ENCODE data around the gene ARHGEF33.

ARHGEF33 gene

GRCh38 chr2:38909872-38910271 is 20.2 kb downstream of the ARHGEF33 start:
- no peak for TF ChIP-seq CTCF (IDR thresholded peaks at IDR 0.05; ENCODE audit: insufficient read depth, low read length, poor library complexity, severe bottlenecking)
- no peak for TF ChIP-seq EZH2phosphoT487 (conservative IDR thresholded peaks at IDR 0.05; ENCODE audit: low read length)
- Histone ChIP-seq H2AFZ (ENCODE audit: low read depth, low read length, severe bottlenecking) (no peak overlapping the region), H3K9ac (ENCODE audit: low read length) (no peak overlapping the region), H3K4me3 (ENCODE audit: insufficient read depth, low read length, poor library complexity, severe bottlenecking) (no peak overlapping the region), H3K27ac (ENCODE audit: low read depth, low read length) (no peak overlapping the region), H3K27me3 (ENCODE audit: low read length) (no peaks in the 10 kb centered on the region), H3K36me3 (ENCODE audit: low read length) (no peaks in the 10 kb centered on the region), H3K4me2 (ENCODE audit: low read depth, low read length, poor library complexity, severe bottlenecking) (no peak overlapping the region), H3K9me2 (replicated peaks; ENCODE audit: insufficient read depth, low read length) (no peaks in the 10 kb centered on the region), H3F3A (ENCODE audit: insufficient read depth) (no peaks in the 10 kb centered on the region), H4K20me1 (ENCODE audit: low read depth, low read length) (no peaks in the 10 kb centered on the region), H3K79me2 (ENCODE audit: insufficient read depth, low read length) (no peaks in the 10 kb centered on the region), H3K9me3 (ENCODE audit: insufficient read depth, low read length) (no peaks in the 10 kb centered on the region)

GRCh38 chr2:38911191-38911590 is 21.5 kb downstream of the ARHGEF33 start:
- Histone ChIP-seq H3K36me3 (ENCODE audit: low read length) (no peaks in the 10 kb centered on the region), H3K9ac (ENCODE audit: low read length) (no peak overlapping the region), H3K9me3 (ENCODE audit: insufficient read depth, low read length) (no peaks in the 10 kb centered on the region), H3K27me3 (ENCODE audit: low read length) (no peaks in the 10 kb centered on the region), H3K79me2 (ENCODE audit: insufficient read depth, low read length) (no peaks in the 10 kb centered on the region), H2AFZ (ENCODE audit: low read depth, low read length, severe bottlenecking) (no peak overlapping the region), H3K4me3 (ENCODE audit: insufficient read depth, low read length, poor library complexity, severe bottlenecking) (no peak overlapping the region), H3K9me2 (replicated peaks; ENCODE audit: insufficient read depth, low read length) (no peaks in the 10 kb centered on the region), H3F3A (ENCODE audit: insufficient read depth) (no peaks in the 10 kb centered on the region), H4K20me1 (ENCODE audit: low read depth, low read length) (no peaks in the 10 kb centered on the region), H3K27ac (ENCODE audit: low read depth, low read length) (no peak overlapping the region), H3K4me2 (ENCODE audit: low read depth, low read length, poor library complexity, severe bottlenecking) (no peak overlapping the region)
- TF ChIP-seq CTCF (IDR thresholded peaks at IDR 0.05; ENCODE audit: insufficient read depth, low read length, poor library complexity, severe bottlenecking): no peak
- no peak for TF ChIP-seq EZH2phosphoT487 (conservative IDR thresholded peaks at IDR 0.05; ENCODE audit: low read length)

- no peak for TF ChIP-seq EZH2phosphoT487 (conservative IDR thresholded peaks at IDR 0.05; ENCODE audit: low read length)
- TF ChIP-seq CTCF (IDR thresholded peaks at IDR 0.05; ENCODE audit: insufficient read depth, low read length, poor library complexity, severe bottlenecking): no peak
- Histone ChIP-seq H3F3A (ENCODE audit: insufficient read depth) (no peaks in the 10 kb centered on the region), H3K27ac (ENCODE audit: low read depth, low read length) (no peak overlapping the region)
These were observed 22.9 kb downstream of the ARHGEF33 start for GRCh38 chr2:38912619-38913018.

More at GRCh38 chr2:38912619-38913018, 22.9 kb downstream of the ARHGEF33 start:
- Histone ChIP-seq H3K36me3 (ENCODE audit: low read length) (no peaks in the 10 kb centered on the region), H3K9me3 (ENCODE audit: insufficient read depth, low read length) (no peaks in the 10 kb centered on the region), H4K20me1 (ENCODE audit: low read depth, low read length) (no peaks in the 10 kb centered on the region), H3K4me2 (ENCODE audit: low read depth, low read length, poor library complexity, severe bottlenecking) (no peak overlapping the region), H3K79me2 (ENCODE audit: insufficient read depth, low read length) (no peaks in the 10 kb centered on the region), H3K9me2 (replicated peaks; ENCODE audit: insufficient read depth, low read length) (no peaks in the 10 kb centered on the region), H3K27me3 (ENCODE audit: low read length) (no peaks in the 10 kb centered on the region), H2AFZ (ENCODE audit: low read depth, low read length, severe bottlenecking) (no peak overlapping the region), H3K9ac (ENCODE audit: low read length) (no peak overlapping the region), H3K4me3 (ENCODE audit: insufficient read depth, low read length, poor library complexity, severe bottlenecking) (no peak overlapping the region)
